Stimulated activated naive B cell treated with anti-CD40 and anti-IgM and Interleukin-4, amounts not matched to agents 10 μg/mL and 1 μg/mL and 100 μg/mL, for 72 hours (primary cell): ENCODE measurements around the gene SPAAR.
"Not testable (repeated sequence)": the region's sequence is repeated elsewhere in the genome, so short reads cannot be mapped to it uniquely, and the experiment has no call there.

Experiments used
- ATAC-seq, 2 donors: fragments of 150-1000 bp; cut with Tn5 transposase; replicated peaks; 2 replicates each; pipeline ENCODE4 v1.10.0; 2021; ENCODE audit warnings: moderate library complexity in 1 of 2
- DNase-seq: peaks from one replicate; pipeline ENCODE4 v3.0.0; 2021
- H3K27ac Mint-ChIP-seq: one replicate; pipeline ENCODE4 v1.8.0; 2022; ENCODE audit warnings: mild to moderate bottlenecking, mixed read lengths
- H3K27me3 Mint-ChIP-seq, 2 donors: one replicate each; pipeline ENCODE4 v1.8.0; 2022; ENCODE audit warnings: mixed read lengths in 2 of 2
- H3K36me3 Mint-ChIP-seq, 2 donors: one replicate each; pipeline ENCODE4 v1.8.0; 2022; ENCODE audit warnings: mixed read lengths in 2 of 2, mild to moderate bottlenecking in 1 of 2
- H3K4me1 Mint-ChIP-seq, 2 donors: one replicate each; pipeline ENCODE4 v1.8.0; 2022; ENCODE audit warnings: mixed read lengths in 2 of 2, mild to moderate bottlenecking in 1 of 2
- H3K4me3 Mint-ChIP-seq, 2 donors: one replicate each; pipeline ENCODE4 v1.8.0; 2022; ENCODE audit warnings: mild to moderate bottlenecking in 2 of 2, mixed read lengths in 2 of 2, moderate library complexity in 1 of 2
- H3K9me3 Mint-ChIP-seq, 2 donors: one replicate each; pipeline ENCODE4 v1.8.0; 2022; ENCODE audit warnings: mixed read lengths in 2 of 2, mild to moderate bottlenecking in 1 of 2

The SPAAR gene

DNA sequence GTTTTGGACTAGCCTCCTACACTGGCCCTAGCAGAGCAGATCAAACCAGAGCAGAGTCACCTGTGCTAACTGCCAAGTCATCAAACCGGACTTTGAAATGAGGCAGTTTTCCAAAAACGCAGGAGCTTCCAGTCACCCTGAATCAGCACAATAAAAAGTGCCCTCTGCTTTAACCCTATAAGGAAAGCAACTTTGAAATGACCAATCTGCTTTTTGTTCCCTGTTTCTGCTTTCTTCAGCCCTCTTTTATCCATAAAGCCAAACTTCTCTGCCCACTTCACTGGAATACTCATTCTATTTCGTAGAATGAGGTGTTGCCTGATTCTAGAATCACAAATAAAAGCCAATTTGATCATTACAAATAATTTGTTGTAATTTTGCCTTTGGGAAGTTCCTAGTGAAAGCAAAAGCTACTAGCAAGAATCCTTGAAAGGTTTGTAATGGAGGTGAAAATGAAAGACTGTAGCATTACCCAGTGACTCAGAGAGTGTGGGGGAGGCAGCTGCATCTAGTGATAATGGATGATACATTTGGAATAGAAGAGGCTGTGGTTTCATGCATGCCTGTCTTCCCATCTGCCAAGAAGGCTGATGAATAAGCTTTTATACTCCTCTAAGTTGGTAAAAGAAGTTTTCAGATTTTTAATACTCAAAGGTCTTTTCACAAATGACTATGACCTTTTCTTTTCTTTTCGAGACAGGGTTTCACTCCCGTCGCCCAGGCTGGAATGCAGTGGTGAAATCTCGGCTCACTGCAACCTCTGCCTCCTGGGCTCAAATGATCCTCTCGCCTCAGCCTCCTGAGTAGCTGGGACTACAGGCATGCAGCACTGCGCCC is 14.9 kb downstream of the SPAAR start:
- DNase-seq (no peak), ATAC-seq (no peak)
- Mint-ChIP-seq H3K4me3 (no peak overlapping the region), H3K4me1 (peaks cover 2 to 10% of the 10 kb centered on the region in 2 donors), H3K9me3 (no peaks in the 10 kb centered on the region), H3K36me3 (no peaks in the 10 kb centered on the region), H3K27me3 (peaks cover 21 to 27% of the 10 kb centered on the region in 2 donors), H3K27ac (no peak overlapping the region)

GRCh38 chr9:35928591-35929452 is 19.5 kb downstream of the SPAAR start:
- peaks cover 20 to 40% of the 10 kb centered on the region in 2 donors for H3K27me3 Mint-ChIP-seq
- H3K36me3 Mint-ChIP-seq = no peaks in the 10 kb centered on the region
- DNase-seq (no peak), ATAC-seq (no peak)
- H3K4me1 Mint-ChIP-seq = peaks cover 0 to 1% of the 10 kb centered on the region in 2 donors
- H3K27ac Mint-ChIP-seq = no peak overlapping the region
- H3K4me3 Mint-ChIP-seq = no peak overlapping the region
- H3K9me3 Mint-ChIP-seq = no peaks in the 10 kb centered on the region

DNA sequence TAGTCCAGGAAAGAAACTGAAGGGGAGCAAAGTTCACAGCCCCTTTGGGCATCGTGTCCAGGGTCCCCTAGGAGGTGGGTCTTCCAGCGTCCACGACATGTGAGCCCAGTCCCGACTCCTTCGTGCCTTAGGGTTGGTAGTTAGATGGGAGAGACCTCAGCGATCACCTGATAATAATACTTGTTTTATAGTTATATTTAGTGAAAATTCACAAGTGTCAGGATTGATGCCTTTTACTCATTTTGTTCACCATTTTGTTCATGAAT is 20.1 kb downstream of the SPAAR start:
- Mint-ChIP-seq H3K36me3 (no peaks in the 10 kb centered on the region), H3K4me1 (peaks cover 0 to 1% of the 10 kb centered on the region in 2 donors), H3K9me3 (no peaks in the 10 kb centered on the region), H3K27me3 (peaks cover 20 to 41% of the 10 kb centered on the region in 2 donors), H3K4me3 (no peak overlapping the region), H3K27ac (no peak overlapping the region)
- DNase-seq (no peak), ATAC-seq (no peak)

GRCh38 chr9:35930521-35930920 is 21.2 kb downstream of the SPAAR start:
- Mint-ChIP-seq H3K4me1 (peaks cover 0 to 1% of the 10 kb centered on the region in 2 donors), H3K27me3 (peaks cover 20 to 41% of the 10 kb centered on the region in 2 donors), H3K36me3 (no peaks in the 10 kb centered on the region), H3K9me3 (no peaks in the 10 kb centered on the region), H3K4me3 (no peak overlapping the region), H3K27ac (no peak overlapping the region)
- no peak for DNase-seq
- no peak for ATAC-seq

- peaks cover 20 to 41% of the 10 kb centered on the region in 2 donors for H3K27me3 Mint-ChIP-seq
- no peaks in the 10 kb centered on the region for H3K9me3 Mint-ChIP-seq
Measured at GRCh38 chr9:35930989-35931388, 21.7 kb downstream of the SPAAR start.

DNA sequence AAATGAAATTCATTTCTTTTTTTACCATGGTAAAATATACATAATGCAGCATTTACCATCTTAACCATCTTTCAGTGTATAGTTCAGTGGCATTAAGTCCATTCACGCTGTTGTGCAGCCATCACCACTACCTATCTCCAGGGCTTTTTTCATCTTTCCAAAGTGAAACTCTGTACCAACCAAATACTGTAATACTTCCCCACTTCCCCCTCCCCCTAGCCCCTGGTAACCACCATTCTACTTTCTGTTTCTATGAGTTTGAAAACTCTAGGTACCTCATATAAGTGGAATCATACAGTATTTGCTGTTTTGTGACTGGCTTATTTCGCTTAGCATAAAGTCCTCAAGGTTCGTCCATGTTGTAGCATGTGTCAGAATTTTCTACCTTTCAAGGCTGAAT is 23.4 kb downstream of the SPAAR start:
- peak; percentile 53 to 61 for ATAC-seq
- no peaks in the 10 kb centered on the region for H3K36me3 Mint-ChIP-seq
- no peak overlapping the region for H3K4me3 Mint-ChIP-seq
- DNase-seq = no peak
- H3K27ac Mint-ChIP-seq = no peak overlapping the region
- H3K4me1 Mint-ChIP-seq = peaks cover 8 to 9% of the 10 kb centered on the region in 2 donors
- peaks cover 6 to 32% of the 10 kb centered on the region in 2 donors for H3K27me3 Mint-ChIP-seq
- peaks cover 4 to 6% of the 10 kb centered on the region in 2 donors for H3K9me3 Mint-ChIP-seq

More at GRCh38 chr9:35930989-35931388, 21.7 kb downstream of the SPAAR start:
- DNase-seq (no peak), ATAC-seq (no peak)
- Mint-ChIP-seq H3K27ac (no peak overlapping the region), H3K4me3 (no peak overlapping the region), H3K36me3 (no peaks in the 10 kb centered on the region), H3K4me1 (peaks cover 0 to 1% of the 10 kb centered on the region in 2 donors)

GRCh38 chr9:35933550-35934067 is 24.3 kb downstream of the SPAAR start:
- no peaks in the 10 kb centered on the region for H3K36me3 Mint-ChIP-seq
- ATAC-seq = no peak
- H3K27ac Mint-ChIP-seq = no peak overlapping the region
- no peak overlapping the region for H3K4me3 Mint-ChIP-seq
- peaks cover 12 to 16% of the 10 kb centered on the region in 2 donors for H3K4me1 Mint-ChIP-seq
- peaks cover 10 to 32% of the 10 kb centered on the region in 2 donors for H3K27me3 Mint-ChIP-seq
- no peak for DNase-seq
- H3K9me3 Mint-ChIP-seq = peaks cover 4 to 6% of the 10 kb centered on the region in 2 donors

DNA sequence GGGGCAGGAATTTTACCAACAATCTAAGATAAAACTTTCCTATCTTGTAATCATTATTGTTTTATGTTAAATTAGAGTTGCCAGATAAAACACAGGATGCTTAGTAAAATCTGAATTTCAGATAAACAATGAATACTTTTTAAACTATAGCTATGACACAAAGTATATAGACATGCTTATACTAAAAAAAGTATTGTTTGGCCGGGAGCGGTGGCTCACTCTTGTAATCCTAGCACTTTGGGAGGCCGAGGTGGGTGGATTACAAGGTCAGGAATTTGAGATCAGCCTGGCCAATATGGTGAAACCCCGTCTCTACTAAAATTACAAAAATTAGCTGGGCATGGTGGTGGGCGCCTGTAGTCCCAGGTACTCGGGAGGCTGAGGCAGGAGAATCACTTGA is 24.8 kb downstream of the SPAAR start:
- not testable (repeated sequence) for H3K36me3 Mint-ChIP-seq, H3K27ac Mint-ChIP-seq, ATAC-seq, H3K9me3 Mint-ChIP-seq, DNase-seq, H3K4me3 Mint-ChIP-seq
- Mint-ChIP-seq H3K4me1 (peaks cover 14 to 18% of the 10 kb centered on the region in 2 donors), H3K27me3 (peaks cover 12 to 28% of the 10 kb centered on the region in 2 donors)

- H3K27me3 Mint-ChIP-seq = peaks cover 12 to 19% of the 10 kb centered on the region in 2 donors
- DNase-seq (no peak), ATAC-seq (no peak)
- H3K4me1 Mint-ChIP-seq = peaks cover 14 to 18% of the 10 kb centered on the region in 2 donors
- no peak overlapping the region for H3K27ac Mint-ChIP-seq
- H3K4me3 Mint-ChIP-seq = no peak overlapping the region
- H3K36me3 Mint-ChIP-seq = no peaks in the 10 kb centered on the region
- H3K9me3 Mint-ChIP-seq = peaks cover 4 to 6% of the 10 kb centered on the region in 2 donors
Measured at GRCh38 chr9:35935261-35935660, 26.0 kb downstream of the SPAAR start.

GRCh38 chr9:35935755-35936509 is 26.6 kb downstream of the SPAAR start:
- H3K4me3 Mint-ChIP-seq = no peak overlapping the region
- H3K27me3 Mint-ChIP-seq = peaks cover 10 to 17% of the 10 kb centered on the region in 2 donors
- ATAC-seq = no peak
- H3K9me3 Mint-ChIP-seq = peaks cover 4 to 6% of the 10 kb centered on the region in 2 donors
- H3K27ac Mint-ChIP-seq = no peak overlapping the region
- DNase-seq = no peak
- peaks cover 17 to 18% of the 10 kb centered on the region in 2 donors for H3K4me1 Mint-ChIP-seq
- H3K36me3 Mint-ChIP-seq = no peaks in the 10 kb centered on the region

DNA sequence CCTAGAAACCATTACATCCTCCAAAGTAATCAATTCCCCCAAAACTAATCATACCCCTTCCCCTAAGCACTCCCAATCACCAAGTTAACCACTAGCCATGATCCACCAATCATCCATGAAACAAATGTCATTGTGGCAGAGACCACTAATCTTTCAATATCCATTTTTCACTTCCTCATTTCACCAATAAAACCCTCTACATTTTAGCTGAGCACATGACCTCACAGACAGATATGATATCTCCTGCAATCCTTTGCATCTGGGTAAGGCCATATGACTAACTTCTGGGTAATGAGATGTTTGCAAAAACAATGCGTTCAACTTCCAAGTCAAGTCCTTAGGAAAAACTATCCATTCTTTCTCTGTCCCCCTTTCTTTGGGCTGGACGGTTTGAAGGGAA is 27.9 kb downstream of the SPAAR start:
- Mint-ChIP-seq H3K4me3 (no peak overlapping the region), H3K27ac (no peak overlapping the region), H3K36me3 (no peaks in the 10 kb centered on the region), H3K27me3 (peaks cover 6 to 11% of the 10 kb centered on the region in 2 donors), H3K4me1 (peaks cover 17 to 18% of the 10 kb centered on the region in 2 donors), H3K9me3 (peaks cover 4 to 6% of the 10 kb centered on the region in 2 donors)
- no peak for DNase-seq
- peak; percentile 85 to 86 for ATAC-seq

- peak; percentile 73 for ATAC-seq
- Mint-ChIP-seq H3K4me1 (peaks cover 15 to 18% of the 10 kb centered on the region in 2 donors), H3K9me3 (peaks cover 4 to 6% of the 10 kb centered on the region in 2 donors), H3K4me3 (no peak overlapping the region), H3K27ac (no peak overlapping the region), H3K36me3 (no peaks in the 10 kb centered on the region), H3K27me3 (peaks cover 12 to 13% of the 10 kb centered on the region in 2 donors)
- DNase-seq = no peak
Measured at GRCh38 chr9:35938474-35939356, 29.4 kb downstream of the SPAAR start.

DNA sequence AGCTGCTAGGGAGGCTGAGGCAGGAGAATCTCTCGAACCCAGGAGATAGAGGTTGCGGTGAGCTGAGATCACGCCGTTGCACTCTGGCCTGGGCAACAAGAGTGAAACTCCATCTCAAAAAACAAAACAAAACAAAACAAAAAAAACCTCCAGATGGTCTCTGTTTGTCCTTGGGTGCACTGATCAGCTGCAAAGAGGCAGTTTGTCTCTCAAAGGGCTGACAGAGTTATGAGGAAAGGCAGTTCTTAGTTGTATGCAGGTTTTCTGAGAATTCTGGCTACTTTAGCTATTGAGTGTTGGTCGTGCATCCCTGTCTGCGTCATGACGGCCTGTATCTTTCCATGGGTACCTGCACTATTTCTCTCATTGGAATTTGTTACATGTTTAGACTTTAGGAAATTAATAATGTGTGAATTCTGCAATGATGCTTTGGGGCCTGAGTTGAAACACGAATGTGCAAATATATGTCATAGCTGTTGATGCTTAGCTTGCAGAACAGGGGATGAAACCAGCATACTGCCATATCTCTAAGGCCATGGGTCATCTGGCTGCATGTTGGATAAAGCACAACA is 30.5 kb downstream of the SPAAR start:
- Mint-ChIP-seq H3K4me1 (peaks cover 15 to 18% of the 10 kb centered on the region in 2 donors), H3K27me3 (peaks cover 15 to 20% of the 10 kb centered on the region in 2 donors), H3K4me3 (no peak overlapping the region), H3K27ac (no peak overlapping the region), H3K9me3 (peaks cover 4 to 6% of the 10 kb centered on the region in 2 donors), H3K36me3 (no peaks in the 10 kb centered on the region)
- DNase-seq = no peak
- ATAC-seq = no peak
